ENCODE results near the gene LDLRAD3. TPM values are rescaled to one million over a fixed set of nuclear protein-coding genes. Genes with fewer than 3 reads are reported as not detected.

The LDLRAD3 gene
- total and polyA plus RNA-seq, 8 donors, result 2.5 to 6.8 (median 5.6) TPM

- H3K9me3 ChIP-seq, result no peaks in the 10 kb centered on the region
- H3K4me1 ChIP-seq, result no peaks in the 10 kb centered on the region
- ATAC-seq, result no peak
- DNase-seq, result no peak
- no peak overlapping the region for H3K4me3 ChIP-seq
- FAIRE-seq, result no peak
- 85 to 86% methylated on average over 5 of the region's 5 CpGs for WGBS, 2 donors
- intact Hi-C loops (cut with DNase I), result no loop called here
- no peaks in the 10 kb centered on the region for H3K36me3 ChIP-seq
- no peak for TF ChIP-seq CTCF (IDR thresholded peaks at IDR 0.05)
- H3K27me3 ChIP-seq, result no peaks in the 10 kb centered on the region
- no peak overlapping the region for H3K27ac ChIP-seq
Observed at GRCh38 chr11:36048496-36049247, 104.8 kb downstream of the LDLRAD3 start.

- H3K27ac ChIP-seq, result no peak overlapping the region
- DNase-seq, result no peak
- H3K4me1 ChIP-seq, result no peaks in the 10 kb centered on the region
- WGBS, 2 donors, result 88 to 93% methylated on average over 8 of the region's 8 CpGs
- H3K36me3 ChIP-seq, result no peaks in the 10 kb centered on the region
- TF ChIP-seq CTCF (IDR thresholded peaks at IDR 0.05), result no peak
- intact Hi-C loops (cut with DNase I), result no loop called here
- no peak for ATAC-seq
- H3K4me3 ChIP-seq, result no peak overlapping the region
- H3K9me3 ChIP-seq, result no peaks in the 10 kb centered on the region
- FAIRE-seq, result no peak
- H3K27me3 ChIP-seq, result no peaks in the 10 kb centered on the region
Observed at GRCh38 chr11:36051235-36052144, 107.6 kb downstream of the LDLRAD3 start.

GRCh38 chr11:36053281-36053680 lies 109.4 kb downstream of the LDLRAD3 start:
- no peak overlapping the region for H3K4me3 ChIP-seq
- H3K36me3 ChIP-seq, result no peaks in the 10 kb centered on the region
- TF ChIP-seq CTCF (IDR thresholded peaks at IDR 0.05), result no peak
- ATAC-seq, result no peak
- WGBS, 2 donors, result 92% methylated on average over 5 of the region's 5 CpGs
- H3K27ac ChIP-seq, result no peak overlapping the region
- H3K27me3 ChIP-seq, result no peaks in the 10 kb centered on the region
- no peaks in the 10 kb centered on the region for H3K9me3 ChIP-seq
- intact Hi-C loops (cut with DNase I), result no loop called here
- FAIRE-seq, result no peak
- no peak for DNase-seq
- H3K4me1 ChIP-seq, result no peaks in the 10 kb centered on the region

GRCh38 chr11:36053862-36054261 lies 110.0 kb downstream of the LDLRAD3 start:
- H3K4me1 ChIP-seq, result no peaks in the 10 kb centered on the region
- no peak for DNase-seq
- intact Hi-C loops (cut with DNase I), result no loop called here
- H3K27ac ChIP-seq, result no peak overlapping the region
- TF ChIP-seq CTCF (IDR thresholded peaks at IDR 0.05), result no peak
- no peak overlapping the region for H3K4me3 ChIP-seq
- 79% methylated on average over 3 of the region's 3 CpGs for WGBS, 2 donors
- H3K36me3 ChIP-seq, result no peaks in the 10 kb centered on the region
- no peak for FAIRE-seq
- H3K27me3 ChIP-seq, result no peaks in the 10 kb centered on the region
- no peaks in the 10 kb centered on the region for H3K9me3 ChIP-seq
- ATAC-seq, result no peak

Measured in pancreas (tissue), 10 donors.